BLaER1 treated with 17β-estradiol and CSF1 and Interleukin-3, amounts not matched to agents 10 nM and 100 nM (cell line): ENCODE measurements around the gene IFNA6.

Experiments
- H3K27ac ChIP-seq, 11 experiments: shearing (Covaris generic); formaldehyde crosslinking; 2 replicates each; pipeline ENCODE4 v1.8.1; 2022
- H3K27me3 ChIP-seq, 11 experiments: shearing (Covaris generic); formaldehyde crosslinking; 2 replicates each; pipeline ENCODE4 v1.8.1; 2022
- H3K36me3 ChIP-seq, 11 experiments: shearing (Covaris generic); formaldehyde crosslinking; 2 replicates each; pipeline ENCODE4 v1.8.1; 2022
- H3K4me1 ChIP-seq, 10 experiments: shearing (Covaris generic); formaldehyde crosslinking; 2 replicates each; pipeline ENCODE4 v1.8.1; 2022
- H3K4me2 ChIP-seq, 11 experiments: shearing (Covaris generic); formaldehyde crosslinking; 2 replicates each; pipeline ENCODE4 v1.8.1; 2022
- H3K4me3 ChIP-seq, 10 experiments: shearing (Covaris generic); formaldehyde crosslinking; 2 replicates each; pipeline ENCODE4 v1.8.1; 2022
- H3K9ac ChIP-seq, 11 experiments: shearing (Covaris generic); formaldehyde crosslinking; 2 replicates each; pipeline ENCODE4 v1.8.1; 2022
- H3K9me3 ChIP-seq, 11 experiments: shearing (Covaris generic); formaldehyde crosslinking; replicated peaks in 1 of 11; 2 replicates each; pipeline ENCODE4 v1.8.1; 2022
- H4K20me1 ChIP-seq, 11 experiments: shearing (Covaris generic); formaldehyde crosslinking; 2 replicates each; pipeline ENCODE4 v1.8.1; 2022
- Cebpa-rat ChIP-seq, 11 experiments: shearing (Covaris generic); IDR thresholded peaks; 2 replicates each; pipeline ENCODE4 v1.8.1; 2022

The IFNA6 gene

DNA sequence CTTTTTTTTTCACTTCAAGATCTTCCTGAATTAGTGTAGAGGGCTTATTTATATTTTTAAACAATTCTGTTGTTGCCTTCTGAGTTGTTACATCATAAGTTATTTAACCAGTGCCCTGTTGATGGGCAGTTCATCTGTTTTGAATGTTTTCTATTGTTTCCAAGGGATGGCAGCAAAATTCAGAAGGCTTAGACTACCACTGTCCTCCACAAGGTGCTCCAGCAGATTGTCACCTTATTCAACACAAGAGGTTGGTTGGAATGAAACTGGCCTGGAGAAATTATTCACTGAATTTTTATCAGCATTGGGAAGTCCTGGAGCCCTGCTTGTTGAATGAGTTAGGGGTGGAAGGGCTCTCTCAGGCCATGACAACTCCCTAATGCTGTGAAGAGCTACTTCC lies 14.2 kb downstream of the IFNA6 start:
- Histone ChIP-seq H3K36me3 (peaks cover 11 to 25% (median 19%) of the 10 kb centered on the region in 11 experiments; a peak in 18 of 22 replicates), H3K27me3 (peaks cover 0 to 28% (median 0%) of the 10 kb centered on the region in 11 experiments; a peak in 4 of 22 replicates), H3K4me2 (no peak overlapping the region), H4K20me1 (peaks cover 23 to 28% (median 26%) of the 10 kb centered on the region in 11 experiments), H3K9ac (no peak overlapping the region), H3K27ac (no peak overlapping the region), H3K4me3 (no peak overlapping the region), H3K9me3 (no peaks in the 10 kb centered on the region; a peak in 1 of 22 replicates), H3K4me1 (peaks cover 28 to 35% (median 29%) of the 10 kb centered on the region in 10 experiments)
- no peak for TF ChIP-seq Cebpa-rat (IDR thresholded peaks at IDR 0.05)

DNA sequence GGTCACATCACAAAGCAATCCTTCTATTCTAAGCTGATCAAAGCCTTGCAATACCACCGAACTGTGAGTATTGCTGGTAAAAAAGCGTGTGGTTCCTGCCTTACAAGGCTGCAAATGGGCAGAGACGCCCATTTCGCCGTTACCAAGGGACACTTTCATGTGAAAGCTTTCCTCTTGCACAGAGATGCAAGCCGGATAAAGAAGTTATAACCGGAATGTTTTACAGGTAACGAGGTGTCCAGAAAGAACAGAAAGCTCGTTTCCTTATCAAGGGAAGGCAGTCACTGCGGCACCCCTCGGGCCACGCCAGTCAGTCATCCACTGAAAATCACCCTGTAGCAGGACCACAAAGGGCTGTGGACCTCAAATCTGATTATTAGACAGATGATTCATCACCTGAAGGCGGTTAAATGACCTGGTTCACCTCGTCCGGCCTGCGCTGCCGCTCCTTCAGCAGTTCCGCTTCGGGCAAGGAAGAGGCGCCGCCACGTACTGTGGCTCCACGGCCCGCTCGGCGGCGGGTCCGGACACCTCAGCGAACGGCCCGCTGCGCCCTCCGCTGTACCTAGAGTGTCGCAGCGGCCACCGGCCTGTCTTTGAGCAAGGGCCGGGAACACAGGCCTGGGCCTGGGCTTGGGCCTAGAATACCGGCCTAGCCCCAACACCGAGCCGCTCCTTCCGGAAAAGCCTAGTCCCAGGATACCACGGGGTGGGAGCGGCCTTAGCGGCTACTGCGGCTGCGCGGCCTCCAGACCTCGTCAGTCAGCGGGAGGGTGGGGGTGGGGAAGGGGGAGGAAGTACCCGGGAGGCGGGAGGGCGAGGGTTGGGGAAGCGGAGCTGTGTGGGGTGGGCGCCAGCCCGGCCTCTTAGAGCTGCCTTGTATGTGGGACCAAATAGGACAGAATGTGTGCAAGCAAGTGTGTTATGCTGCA lies 15.7 kb downstream of the IFNA6 start, which contains the start of gene KLHL9:
KLHL9 (minus strand) TSS at position 704 of the 932 bp plus-strand sequence; CDS start at position 159, 545 bp downstream.
- no peaks in the 10 kb centered on the region; a peak in 1 of 22 replicates for H3K9me3 ChIP-seq
- peak within 1 kb of the TSS; percentile 79 to 97 (median 87) for H3K4me2 ChIP-seq
- peak within 1 kb of the TSS; percentile 95 to 100 (median 98) for H3K9ac ChIP-seq
- peaks cover 39 to 50% (median 44%) of the 10 kb centered on the region in 10 experiments for H3K4me1 ChIP-seq
- peaks cover 0 to 19% (median 0%) of the 10 kb centered on the region in 11 experiments; a peak in 4 of 22 replicates for H3K27me3 ChIP-seq
- peaks cover 20 to 39% (median 28%) of the 10 kb centered on the region in 11 experiments; a peak in 20 of 22 replicates for H3K36me3 ChIP-seq
- H3K4me3 ChIP-seq = peak within 1 kb of the TSS; percentile 69 to 93 (median 86)
- peaks cover 38 to 43% (median 41%) of the 10 kb centered on the region in 11 experiments for H4K20me1 ChIP-seq
- TF ChIP-seq Cebpa-rat (IDR thresholded peaks at IDR 0.05) = no peak
- H3K27ac ChIP-seq = peak within 1 kb of the TSS; percentile 93 to 99 (median 98)

- peaks cover 40 to 57% (median 46%) of the 10 kb centered on the region in 10 experiments for H3K4me1 ChIP-seq
- peaks cover 0 to 6% (median 0%) of the 10 kb centered on the region in 11 experiments; a peak in 3 of 22 replicates for H3K27me3 ChIP-seq
- no peak overlapping the region for H3K27ac ChIP-seq
- H3K36me3 ChIP-seq = peaks cover 21 to 49% (median 32%) of the 10 kb centered on the region in 11 experiments; a peak in 20 of 22 replicates
- no peak for TF ChIP-seq Cebpa-rat (IDR thresholded peaks at IDR 0.05)
- H3K4me2 ChIP-seq = peak overlapping the region; percentile 79 to 97 (median 87)
- peaks cover 54 to 61% (median 58%) of the 10 kb centered on the region in 11 experiments for H4K20me1 ChIP-seq
- no peak overlapping the region for H3K9ac ChIP-seq
- no peaks in the 10 kb centered on the region; a peak in 1 of 22 replicates for H3K9me3 ChIP-seq
- peak overlapping the region; percentile 69 to 93 (median 86); a peak in 10 of 20 replicates for H3K4me3 ChIP-seq
Measured at GRCh38 chr9:21333226-21333625, 17.5 kb downstream of the IFNA6 start.

- H3K27me3 ChIP-seq = no peaks in the 10 kb centered on the region
- H3K9me3 ChIP-seq = no peaks in the 10 kb centered on the region; a peak in 1 of 22 replicates
- H3K4me1 ChIP-seq = peaks cover 40 to 60% (median 48%) of the 10 kb centered on the region in 10 experiments
- no peak for TF ChIP-seq Cebpa-rat (IDR thresholded peaks at IDR 0.05)
- H4K20me1 ChIP-seq = peaks cover 66 to 75% (median 72%) of the 10 kb centered on the region in 11 experiments
- peak overlapping the region in 6 of 10 experiments; percentile 24 to 89 (median 26); a peak in 5 of 20 replicates for H3K4me3 ChIP-seq
- H3K9ac ChIP-seq = peak overlapping the region in 3 of 11 experiments; percentile 8 to 51 (median 43); a peak in 3 of 22 replicates
- peaks cover 21 to 49% (median 32%) of the 10 kb centered on the region in 11 experiments; a peak in 20 of 22 replicates for H3K36me3 ChIP-seq
- H3K4me2 ChIP-seq = peak overlapping the region; percentile 79 to 97 (median 87)
- no peak overlapping the region for H3K27ac ChIP-seq
Measured at GRCh38 chr9:21331676-21332402, 18.8 kb downstream of the IFNA6 start.

GRCh38 chr9:21326526-21327139 lies 24.1 kb downstream of the IFNA6 start:
- Histone ChIP-seq H3K36me3 (peaks cover 33 to 66% (median 54%) of the 10 kb centered on the region in 11 experiments; a peak in 21 of 22 replicates), H3K9me3 (no peaks in the 10 kb centered on the region), H3K27me3 (no peaks in the 10 kb centered on the region), H3K4me1 (peaks cover 13 to 34% (median 18%) of the 10 kb centered on the region in 10 experiments), H4K20me1 (peaks cover 62 to 100% (median 81%) of the 10 kb centered on the region in 11 experiments), H3K27ac (no peak overlapping the region), H3K9ac (no peak overlapping the region), H3K4me3 (no peak overlapping the region), H3K4me2 (no peak overlapping the region)
- no peak for TF ChIP-seq Cebpa-rat (IDR thresholded peaks at IDR 0.05)

DNA sequence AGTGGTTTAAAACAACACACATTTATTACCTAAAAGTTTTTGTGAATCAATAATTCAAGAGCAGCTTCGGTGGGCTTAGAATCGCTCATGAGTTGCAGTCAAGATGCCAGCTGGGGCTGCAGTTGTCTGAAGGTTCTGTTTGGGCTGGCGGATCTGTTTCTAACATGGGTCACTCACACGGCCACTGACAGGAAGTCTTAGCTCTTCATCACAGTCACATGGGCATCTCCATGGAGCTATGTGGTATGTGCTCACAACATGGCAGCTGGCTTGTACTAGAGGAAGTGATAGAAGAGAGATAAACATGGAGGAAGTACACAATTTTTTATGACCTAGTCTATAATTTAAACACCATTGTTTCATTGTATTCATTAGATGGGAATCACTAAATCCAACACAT lies 26.6 kb downstream of the IFNA6 start:
- Histone ChIP-seq H3K9ac (no peak overlapping the region), H3K9me3 (no peaks in the 10 kb centered on the region), H4K20me1 (peaks cover 36 to 85% (median 55%) of the 10 kb centered on the region in 11 experiments), H3K27ac (no peak overlapping the region), H3K4me3 (no peak overlapping the region), H3K27me3 (no peaks in the 10 kb centered on the region), H3K4me2 (peak overlapping the region in 2 of 11 experiments; percentile 1 to 54; a peak in 2 of 22 replicates), H3K36me3 (peaks cover 32 to 56% (median 46%) of the 10 kb centered on the region in 11 experiments; a peak in 21 of 22 replicates), H3K4me1 (peaks cover 0 to 16% (median 0%) of the 10 kb centered on the region in 10 experiments; a peak in 4 of 20 replicates)
- TF ChIP-seq Cebpa-rat (IDR thresholded peaks at IDR 0.05) = no peak

DNA sequence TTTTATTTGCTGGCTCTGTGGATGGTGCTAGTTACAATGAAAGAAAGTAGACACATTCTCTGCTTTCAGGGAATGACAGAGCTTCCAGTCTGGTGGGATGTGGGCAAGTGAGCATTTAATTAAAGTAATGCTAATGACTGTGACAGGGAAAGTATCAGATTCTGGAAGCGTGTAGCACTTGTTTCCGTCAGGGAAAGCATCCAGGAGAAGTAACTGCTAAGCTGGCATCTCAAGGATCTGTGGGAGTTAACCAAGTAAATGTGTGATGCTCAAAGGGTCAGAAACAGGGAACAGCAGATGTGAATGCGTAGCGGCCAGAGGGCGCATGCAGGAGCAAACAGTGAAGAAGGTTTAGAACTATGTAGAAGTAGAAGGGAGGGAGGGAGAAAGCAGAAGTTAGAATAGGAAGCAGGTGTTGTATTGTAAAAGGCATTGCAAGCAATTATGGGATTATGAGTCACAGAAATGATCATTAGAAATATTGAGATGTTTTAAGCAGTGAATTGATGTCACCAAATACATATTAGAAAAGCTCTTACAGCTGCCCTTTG lies 27.7 kb downstream of the IFNA6 start:
- Histone ChIP-seq H3K4me2 (no peak overlapping the region), H4K20me1 (peaks cover 25 to 74% (median 44%) of the 10 kb centered on the region in 11 experiments), H3K27ac (no peak overlapping the region), H3K27me3 (no peaks in the 10 kb centered on the region), H3K9me3 (no peaks in the 10 kb centered on the region), H3K36me3 (peaks cover 32 to 53% (median 44%) of the 10 kb centered on the region in 11 experiments; a peak in 21 of 22 replicates), H3K9ac (no peak overlapping the region), H3K4me1 (peaks cover 0 to 12% (median 0%) of the 10 kb centered on the region in 10 experiments; a peak in 3 of 20 replicates), H3K4me3 (no peak overlapping the region)
- TF ChIP-seq Cebpa-rat (IDR thresholded peaks at IDR 0.05) = no peak
